PC-9 (cell line): ENCODE measurements around the gene ACKR1.

ENCODE experiments used
- EZH2 ChIP-seq: fragments of 200-600 bp; sonication (generic); IDR thresholded peaks from 2 replicates; pipeline ENCODE4 v1.8.0; 2017; ENCODE audit warnings: antibody characterized with exemption, low read depth
- TF ChIP-seq, protein P1 (sequence below): fragments of 200-600 bp; sonication (generic); conservative IDR thresholded peaks from 2 replicates; pipeline ENCODE4 v1.6.1; 2017; ENCODE audit warnings: mixed run types, antibody characterized with exemption, mild to moderate bottlenecking, moderate library complexity

DNA sequence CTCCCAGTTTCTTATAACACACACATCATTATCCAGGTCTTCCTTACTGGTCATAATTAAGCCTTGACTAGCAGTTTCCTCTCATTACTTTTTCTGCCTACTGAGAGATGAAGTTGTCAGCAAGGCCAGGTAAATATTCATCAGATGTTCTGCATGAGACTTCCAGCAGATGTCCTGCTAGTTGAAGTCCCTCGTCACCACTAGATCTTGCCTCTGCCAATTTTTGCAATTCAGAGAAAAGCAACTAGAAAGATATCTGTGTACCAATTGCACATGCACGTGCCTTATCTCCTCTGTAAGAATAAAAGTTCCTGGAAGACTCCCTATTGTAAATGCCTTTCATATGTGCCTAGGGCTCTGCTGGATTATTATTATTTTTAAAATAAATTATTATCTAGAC, 18.3 kb downstream of the ACKR1 start:
- no peak for TF ChIP-seq EZH2
- TF ChIP-seq, protein P1, sequence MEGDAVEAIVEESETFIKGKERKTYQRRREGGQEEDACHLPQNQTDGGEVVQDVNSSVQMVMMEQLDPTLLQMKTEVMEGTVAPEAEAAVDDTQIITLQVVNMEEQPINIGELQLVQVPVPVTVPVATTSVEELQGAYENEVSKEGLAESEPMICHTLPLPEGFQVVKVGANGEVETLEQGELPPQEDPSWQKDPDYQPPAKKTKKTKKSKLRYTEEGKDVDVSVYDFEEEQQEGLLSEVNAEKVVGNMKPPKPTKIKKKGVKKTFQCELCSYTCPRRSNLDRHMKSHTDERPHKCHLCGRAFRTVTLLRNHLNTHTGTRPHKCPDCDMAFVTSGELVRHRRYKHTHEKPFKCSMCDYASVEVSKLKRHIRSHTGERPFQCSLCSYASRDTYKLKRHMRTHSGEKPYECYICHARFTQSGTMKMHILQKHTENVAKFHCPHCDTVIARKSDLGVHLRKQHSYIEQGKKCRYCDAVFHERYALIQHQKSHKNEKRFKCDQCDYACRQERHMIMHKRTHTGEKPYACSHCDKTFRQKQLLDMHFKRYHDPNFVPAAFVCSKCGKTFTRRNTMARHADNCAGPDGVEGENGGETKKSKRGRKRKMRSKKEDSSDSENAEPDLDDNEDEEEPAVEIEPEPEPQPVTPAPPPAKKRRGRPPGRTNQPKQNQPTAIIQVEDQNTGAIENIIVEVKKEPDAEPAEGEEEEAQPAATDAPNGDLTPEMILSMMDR: no peak
